NCI-H526 treated with DMSO at 0.1 percent for 48 hours (cell line): ENCODE results near the gene DNPH1.

ENCODE experiments used
- DNase-seq: peaks from one replicate; lab custom pipeline; 2025; lab: John Stamatoyannopoulos, UW

Gene DNPH1

GRCh38 chr6:43181621-43181941, 47.7 kb downstream of the DNPH1 start:
- no peak for DNase-seq

- DNase-seq = no peak
Measured at GRCh38 chr6:43180985-43181384, 48.3 kb downstream of the DNPH1 start.

DNA sequence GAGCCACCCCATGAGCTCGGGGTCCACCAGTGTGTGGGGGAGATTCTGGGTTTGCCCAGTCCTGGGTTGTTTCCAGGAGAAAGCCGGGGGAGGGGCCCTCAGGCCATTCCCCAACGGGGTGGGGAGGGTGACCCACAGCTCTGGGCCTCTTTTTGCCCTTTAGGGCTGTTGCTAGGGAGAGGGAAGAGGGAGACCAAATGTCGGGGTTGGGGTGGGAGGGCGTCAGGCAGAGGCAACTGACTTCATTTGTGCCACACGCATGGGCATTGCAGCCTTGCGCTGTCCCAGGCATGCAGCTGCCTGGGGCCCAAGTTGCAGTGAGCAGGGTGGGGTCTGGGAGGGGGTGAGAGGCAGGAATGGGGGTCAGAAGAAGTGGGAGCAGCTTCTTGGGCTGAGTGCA, 49.2 kb downstream of the DNPH1 start:
- DNase-seq = no peak

GRCh38 chr6:43178951-43179830, 50.1 kb downstream of the DNPH1 start:
- DNase-seq = no peak

GRCh38 chr6:43178150-43178549, 51.1 kb downstream of the DNPH1 start:
- DNase-seq = no peak

GRCh38 chr6:43176423-43176786, 52.9 kb downstream of the DNPH1 start:
- DNase-seq = no peak

DNA sequence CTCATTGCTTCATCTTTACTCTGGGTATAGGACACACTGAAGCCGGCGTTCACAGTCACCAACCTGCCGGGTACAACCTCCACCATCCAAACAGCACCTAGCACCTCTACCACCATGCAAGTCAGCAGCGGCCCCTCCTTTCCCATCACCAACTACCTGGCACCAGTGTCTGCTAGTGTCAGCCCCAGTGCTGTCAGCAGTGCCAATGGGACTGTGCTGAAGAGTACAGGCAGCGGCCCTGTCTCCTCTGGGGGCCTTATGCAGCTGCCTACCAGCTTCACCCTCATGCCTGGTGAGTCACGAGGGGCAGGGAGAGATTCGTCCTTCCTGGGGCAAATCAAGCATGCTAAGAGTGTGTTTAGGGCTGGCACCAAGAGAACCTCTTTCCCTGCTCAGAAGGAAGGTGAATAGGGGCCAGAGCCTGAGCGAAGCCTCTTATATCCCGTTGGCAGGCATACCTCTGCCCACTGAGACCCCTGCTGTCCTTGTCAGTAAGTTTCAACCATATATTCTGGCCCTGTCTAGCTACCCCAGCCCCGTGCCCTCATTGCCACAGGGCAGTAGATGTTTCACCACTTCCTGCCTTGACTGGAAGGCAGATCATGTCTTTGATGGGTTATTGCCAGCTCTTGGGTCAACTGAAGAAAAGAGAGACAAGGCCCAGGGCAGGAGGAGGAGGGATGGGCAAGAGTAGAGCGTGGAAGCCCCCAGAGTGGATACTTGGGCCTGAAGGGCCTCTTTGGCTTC, 53.4 kb downstream of the DNPH1 start:
- DNase-seq = no peak
